ENCODE results near the gene GALNT7.

DNA sequence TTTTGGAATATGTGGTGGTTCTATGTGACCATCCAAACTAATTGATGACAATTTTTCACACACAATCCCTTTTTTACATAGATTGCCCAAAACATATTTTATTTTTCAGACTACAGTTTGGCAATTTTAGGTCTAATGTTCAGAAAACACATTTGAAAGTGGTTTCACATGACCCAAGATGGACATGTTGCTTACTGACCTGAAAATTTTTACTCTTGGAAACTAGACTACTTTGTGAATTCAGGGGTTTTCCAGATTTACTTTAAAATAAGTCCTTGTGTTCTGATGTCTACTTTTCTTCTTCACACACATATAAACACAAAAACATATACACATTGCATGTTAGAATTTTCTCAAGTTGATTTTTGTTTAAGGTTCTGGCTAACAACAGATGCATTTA, 86.0 kb downstream of the GALNT7 start:
- TF ChIP-seq CTCF (IDR thresholded peaks at IDR 0.05; ENCODE audit: low read depth, low read length) (no peak), EZH2phosphoT487 (IDR thresholded peaks at IDR 0.05; ENCODE audit: low read depth) (no peak)
